Neuronal stem cell (in vitro differentiated cells): ENCODE data around the gene VNN1.
A peak's percentile ranks its signal among the peaks of the same experiment; 100 is the strongest.

Source experiments
- DNase-seq: peaks from one replicate; pipeline ENCODE4 v3.0.0-alpha.2; 2013; ENCODE audit warnings: low spot score
- H2AFZ ChIP-seq: one replicate; pipeline ENCODE4 v1.6.1; 2013; ENCODE audit warnings: mild to moderate bottlenecking, low read length, inconsistent platforms
- H2AK5ac ChIP-seq: 2 replicates; pipeline ENCODE4 v1.6.1; 2013; ENCODE audit warnings: low read depth, mild to moderate bottlenecking, inconsistent platforms, low read length, moderate library complexity, mixed read lengths
- H2BK120ac ChIP-seq: 2 replicates; pipeline ENCODE4 v1.6.1; 2013; ENCODE audit warnings: low read depth, mild to moderate bottlenecking, inconsistent platforms, low read length, moderate library complexity, mixed read lengths
- H2BK12ac ChIP-seq: one replicate; pipeline ENCODE4 v1.6.1; 2013; ENCODE audit warnings: low read length, inconsistent platforms
- H2BK15ac ChIP-seq: 2 replicates; pipeline ENCODE4 v1.6.1; 2013; ENCODE audit warnings: mild to moderate bottlenecking, low read length, inconsistent platforms, mixed read lengths
- H2BK5ac ChIP-seq: one replicate; pipeline ENCODE4 v1.6.1; 2013; ENCODE audit warnings: inconsistent platforms, mild to moderate bottlenecking, low read length, moderate library complexity
- H3K14ac ChIP-seq: one replicate; pipeline ENCODE4 v1.6.1; 2013; ENCODE audit warnings: low read length, inconsistent platforms
- H3K18ac ChIP-seq: 2 replicates; pipeline ENCODE4 v1.6.1; 2013; ENCODE audit warnings: low read length, inconsistent platforms
- H3K23ac ChIP-seq: 2 replicates; pipeline ENCODE4 v1.6.1; 2013; ENCODE audit warnings: low read depth, mild to moderate bottlenecking, mixed read lengths, low read length, inconsistent platforms; ENCODE audit not compliant: poor library complexity
- H3K27ac ChIP-seq: replicated peaks from 3 replicates; pipeline ENCODE4 v1.5.1; 2013; ENCODE audit warnings: low read length, inconsistent platforms
- H3K27me3 ChIP-seq, 3 experiments: 2 replicates each; pipeline ENCODE4 v1.6.1; 2013; ENCODE audit warnings: low read length in 3 of 3, mild to moderate bottlenecking in 2 of 3, inconsistent platforms in 1 of 3, low read depth in 1 of 3, mixed read lengths in 1 of 3, moderate library complexity in 1 of 3; ENCODE audit not compliant: control insufficient read depth in 3 of 3, insufficient read depth in 3 of 3
- H3K36me3 ChIP-seq, 2 donors: replicated peaks in 1 of 2; 2 replicates each; pipeline ENCODE4 v1.6.1; 2013; ENCODE audit warnings: low read length in 2 of 2; ENCODE audit not compliant: control insufficient read depth in 2 of 2, insufficient read depth in 2 of 2
- H3K4ac ChIP-seq: 2 replicates; pipeline ENCODE4 v1.6.1; 2013; ENCODE audit warnings: inconsistent platforms, mild to moderate bottlenecking, low read length, moderate library complexity
- H3K4me1 ChIP-seq, 2 donors: 1 replicate in 1 of 2; 2 replicates in 1 of 2; pipeline ENCODE4 v1.6.1; 2013; ENCODE audit warnings: low read length in 2 of 2, low read depth in 1 of 2; ENCODE audit not compliant: control insufficient read depth in 2 of 2, insufficient read depth in 1 of 2
- H3K4me2 ChIP-seq: one replicate; pipeline ENCODE4 v1.6.1; 2013; ENCODE audit warnings: mild to moderate bottlenecking, low read length, inconsistent platforms; ENCODE audit not compliant: insufficient read depth, poor library complexity, severe bottlenecking
- H3K4me3 ChIP-seq, 2 donors: 2 replicates each; pipeline ENCODE4 v1.5.1; 2013; ENCODE audit warnings: low read length in 2 of 2, mild to moderate bottlenecking in 2 of 2, inconsistent platforms in 1 of 2, moderate library complexity in 1 of 2
- H3K79me1 ChIP-seq: one replicate; pipeline ENCODE4 v1.6.1; 2013; ENCODE audit warnings: low read depth, mild to moderate bottlenecking, inconsistent platforms, low read length, moderate library complexity
- H3K9ac ChIP-seq: one replicate; pipeline ENCODE4 v1.6.1; 2013; ENCODE audit warnings: mild to moderate bottlenecking, low read depth, low read length, inconsistent platforms; ENCODE audit not compliant: poor library complexity
- H3K9me3 ChIP-seq, 2 donors: replicated peaks in 1 of 2; 2 replicates each; pipeline versions ENCODE3 to v1.6.1; 2013; ENCODE audit warnings: low read length in 2 of 2, mild to moderate bottlenecking in 2 of 2, inconsistent platforms in 1 of 2, low read depth in 1 of 2, mixed read lengths in 1 of 2, moderate library complexity in 1 of 2; ENCODE audit not compliant: control insufficient read depth in 2 of 2, insufficient read depth in 1 of 2
- H4K8ac ChIP-seq: one replicate; pipeline ENCODE4 v1.6.1; 2013; ENCODE audit warnings: low read depth, mild to moderate bottlenecking, inconsistent platforms, low read length, moderate library complexity
- H4K91ac ChIP-seq: one replicate; pipeline ENCODE4 v1.6.1; 2013; ENCODE audit warnings: low read length, low read depth, mild to moderate bottlenecking, inconsistent platforms; ENCODE audit not compliant: poor library complexity
- WGBS, 2 donors: extraction: QIAGEN DNeasy Blood & Tissue Kit; methylation state at CpG; one replicate each; pipeline ENCODE4 v1.1.7; 2013; ENCODE audit warnings: missing lambda C conversion rate in 2 of 2, mixed read lengths in 1 of 2; ENCODE audit not compliant: insufficient read length in 2 of 2, insufficient replicate concordance in 1 of 2; ENCODE audit errors: extremely low coverage in 2 of 2; 5-methylcytosine and 5-hydroxymethylcytosine counted together

VNN1 gene

GRCh38 chr6:132726608-132726975, 12.7 kb upstream of the VNN1 start:
- Histone ChIP-seq H2BK12ac (no peak overlapping the region), H2BK120ac (no peak overlapping the region), H3K14ac (no peak overlapping the region), H3K18ac (no peak overlapping the region), H2AK5ac (no peak overlapping the region), H3K4me1 (peaks cover 3% of the 10 kb centered on the region in 2 donors), H3K27ac (no peak overlapping the region), H3K4me3 (no peak overlapping the region), H3K27me3 (no peaks in the 10 kb centered on the region), H3K79me1 (no peaks in the 10 kb centered on the region), H3K9ac (no peak overlapping the region), H4K91ac (no peak overlapping the region), H3K9me3 (no peaks in the 10 kb centered on the region), H2BK15ac (no peak overlapping the region), H3K4me2 (no peak overlapping the region), H2AFZ (no peak overlapping the region), H3K36me3 (no peaks in the 10 kb centered on the region), H4K8ac (no peak overlapping the region), H3K4ac (no peak overlapping the region), H3K23ac (peak overlapping the region; percentile 82), H2BK5ac (no peak overlapping the region)
- DNase-seq: no peak
- WGBS, 2 donors: no CpG with 5 or more reads among the region's 4 CpGs

GRCh38 chr6:132725947-132726607, 12.2 kb upstream of the VNN1 start:
- no peaks in the 10 kb centered on the region for H3K79me1 ChIP-seq

GRCh38 chr6:132725471-132725870, 11.6 kb upstream of the VNN1 start:
- Histone ChIP-seq H2BK5ac (no peak overlapping the region), H2BK12ac (no peak overlapping the region), H3K4me1 (peaks cover 3% of the 10 kb centered on the region in 2 donors), H2BK120ac (no peak overlapping the region), H4K91ac (no peak overlapping the region), H3K27ac (no peak overlapping the region), H3K79me1 (no peaks in the 10 kb centered on the region), H2AFZ (no peak overlapping the region), H4K8ac (no peak overlapping the region), H3K9ac (no peak overlapping the region), H3K4ac (no peak overlapping the region), H3K4me3 (no peak overlapping the region), H2BK15ac (no peak overlapping the region), H3K14ac (no peak overlapping the region), H2AK5ac (no peak overlapping the region), H3K9me3 (no peaks in the 10 kb centered on the region), H3K4me2 (no peak overlapping the region), H3K36me3 (no peaks in the 10 kb centered on the region), H3K23ac (no peak overlapping the region), H3K27me3 (no peaks in the 10 kb centered on the region), H3K18ac (no peak overlapping the region)
- DNase-seq: no peak
- WGBS, 2 donors: 100% methylated on average over 1 of the region's 6 CpGs; no CpG with 5 or more reads in 1 of the 2 donors

More at GRCh38 chr6:132725947-132726607, 12.2 kb upstream of the VNN1 start:
- Histone ChIP-seq H3K18ac (no peak overlapping the region), H3K14ac (no peak overlapping the region), H2AFZ (no peak overlapping the region), H2AK5ac (no peak overlapping the region), H2BK15ac (no peak overlapping the region), H4K8ac (no peak overlapping the region), H2BK5ac (no peak overlapping the region), H3K9ac (no peak overlapping the region), H3K4me3 (no peak overlapping the region), H3K23ac (no peak overlapping the region), H2BK120ac (no peak overlapping the region), H3K4me1 (peaks cover 3% of the 10 kb centered on the region in 2 donors), H3K4ac (no peak overlapping the region), H2BK12ac (no peak overlapping the region), H3K36me3 (no peaks in the 10 kb centered on the region), H4K91ac (no peak overlapping the region), H3K4me2 (no peak overlapping the region), H3K9me3 (no peaks in the 10 kb centered on the region), H3K27ac (no peak overlapping the region), H3K27me3 (no peaks in the 10 kb centered on the region)
- DNase-seq: no peak
- WGBS, 2 donors: no CpG with 5 or more reads among the region's 6 CpGs

GRCh38 chr6:132719736-132720448, 6.0 kb upstream of the VNN1 start:
- H2BK120ac ChIP-seq: no peak overlapping the region
- H3K9ac ChIP-seq: no peak overlapping the region
- no peak overlapping the region for H4K91ac ChIP-seq
- H3K27me3 ChIP-seq: no peaks in the 10 kb centered on the region
- no peak overlapping the region for H2BK15ac ChIP-seq
- H3K4me2 ChIP-seq: no peak overlapping the region
- H2AK5ac ChIP-seq: no peak overlapping the region
- no peak overlapping the region for H3K27ac ChIP-seq
- H3K18ac ChIP-seq: no peak overlapping the region
- no peak for DNase-seq
- no peaks in the 10 kb centered on the region for H3K9me3 ChIP-seq
- no CpG with 5 or more reads among the region's 10 CpGs for WGBS, 2 donors
- H2AFZ ChIP-seq: no peak overlapping the region
- no peak overlapping the region for H2BK5ac ChIP-seq
- H3K79me1 ChIP-seq: no peaks in the 10 kb centered on the region
- H2BK12ac ChIP-seq: no peak overlapping the region
- H3K4ac ChIP-seq: no peak overlapping the region
- no peak overlapping the region for H3K23ac ChIP-seq
- peaks cover 0 to 1% of the 10 kb centered on the region in 2 donors for H3K4me1 ChIP-seq
- no peaks in the 10 kb centered on the region for H3K36me3 ChIP-seq
- H4K8ac ChIP-seq: no peak overlapping the region
- H3K14ac ChIP-seq: no peak overlapping the region
- no peak overlapping the region for H3K4me3 ChIP-seq
